Psoas muscle (tissue), 8 donors: ENCODE data around the gene SF3B2. TPM values are rescaled to one million over a fixed set of nuclear protein-coding genes. Genes with fewer than 3 reads are reported as not detected.
"Not testable (repeated sequence)": the region's sequence is repeated elsewhere in the genome, so short reads cannot be mapped to it uniquely, and the experiment has no call there.

Experiments
- ATAC-seq, 4 donors: fragments of 200-7000 bp; cut with Tn5 transposase; one replicate each; pipeline ENCODE4 v1.9.1; 2020; ENCODE audit warnings: moderate library complexity in 3 of 4, mild to moderate bottlenecking in 2 of 4
- DNase-seq, 2 donors: peaks; one replicate each; pipeline ENCODE4 v3.0.0-alpha.2; 2020
- H3K27ac ChIP-seq: fragments of 200-600 bp; one replicate; pipeline ENCODE4 v1.8.0; 2022
- H3K27me3 ChIP-seq, 3 donors: fragments of 200-600 bp in 1 of 3; one replicate each; pipeline versions ENCODE4 v1.6.1 to v1.8.0; 2013 to 2022; ENCODE audit warnings: low read length in 2 of 3, mild to moderate bottlenecking in 2 of 3, moderate library complexity in 1 of 3; ENCODE audit not compliant: insufficient read depth in 3 of 3
- H3K36me3 ChIP-seq, 2 donors: fragments of 200-600 bp in 1 of 2; one replicate each; pipeline versions ENCODE4 v1.6.1 to v1.8.0; 2013 to 2022; ENCODE audit warnings: low read depth in 1 of 2, mild to moderate bottlenecking in 1 of 2, moderate library complexity in 1 of 2; ENCODE audit not compliant: insufficient read depth in 1 of 2
- H3K4me1 ChIP-seq: fragments of 200-600 bp; one replicate; pipeline ENCODE4 v1.8.0; 2022
- H3K4me3 ChIP-seq: fragments of 200-600 bp; one replicate; pipeline ENCODE4 v1.8.0; 2022; ENCODE audit warnings: mild to moderate bottlenecking
- H3K9me3 ChIP-seq: fragments of 200-600 bp; one replicate; pipeline ENCODE4 v1.8.0; 2022
- CTCF ChIP-seq: fragments of 200-600 bp; IDR thresholded peaks from one replicate; pipeline ENCODE4 v1.8.0; 2022; ENCODE audit warnings: antibody characterized with exemption
- WGBS, 3 donors: extraction: QIAGEN DNeasy Blood & Tissue Kit; methylation state at CpG; one replicate each; pipeline versions ENCODE4 v1.1.6 to v1.1.7; 2013; 5-methylcytosine and 5-hydroxymethylcytosine counted together
- intact Hi-C, 2 donors: fragments of 100-400 bp; cut with DNase I; formaldehyde crosslinking; loops; one replicate each; pipeline versions ENCODE4 v1.11.0 to v1.14.2; 2022
- polyA plus RNA-seq, 3 donors: library from polyadenylated mRNA; stranded (reverse); fragments of 200-250 nt; gene quantifications; one replicate each; pipeline ENCODE4 v1.2.3, GENCODE V29; 2013
- total RNA-seq, 4 donors: library from RNA; stranded (reverse); fragmentation: NEBNext Ultra II Directional in 2 of 4; extraction: Animal tissue kit (Norgen Biotek cat#: 25700) in 2 of 4; gene quantifications; one replicate each; pipeline versions ENCODE4 v1.2.1 to v1.2.4, GENCODE V29; 2021 to 2023
- donor health status: healthy with polysubstance abuse.
- donor health status: DM: no; HTN: no; CAD: no; lungs with moderate emphysema.
- donor health status: Bipolar disorder and iron deficiency.
- donor health status: healthy.
- donor health status: DM: yes; HTN: yes; CAD: no.
- donor health status: DM: no; HTN: no; CAD: no.
- donor health status: DM: no; HTN: no; CAD: no.
- donor health status: DM: yes; HTN: yes; CAD: no.

The SF3B2 gene
- total and polyA plus RNA-seq, 7 donors = 62.8 to 135 (median 90.8) TPM

- Histone ChIP-seq H3K4me1 (peaks cover 19% of the 10 kb centered on the region), H3K4me3 (no peak overlapping the region), H3K27ac (no peak overlapping the region), H3K36me3 (peaks cover 7 to 38% of the 10 kb centered on the region in 2 donors), H3K27me3 (no peaks in the 10 kb centered on the region), H3K9me3 (no peaks in the 10 kb centered on the region)
- DNase-seq = no peak
- intact Hi-C loops = no loop called here
- WGBS, 3 donors = 66 to 76% (median 75%) methylated on average over 8 of the region's 8 CpGs
- TF ChIP-seq CTCF = no peak
- no peak for ATAC-seq
Observed at GRCh38 chr11:66072518-66072917, 20.4 kb downstream of the SF3B2 start.

- Histone ChIP-seq H3K4me1 (peaks cover 11% of the 10 kb centered on the region), H3K4me3 (no peak overlapping the region), H3K9me3 (no peaks in the 10 kb centered on the region), H3K27ac (no peak overlapping the region), H3K27me3 (no peaks in the 10 kb centered on the region), H3K36me3 (peaks cover 2 to 27% of the 10 kb centered on the region in 2 donors)
- 93 to 100% (median 98%) methylated on average over 1 of the region's 1 CpG for WGBS, 3 donors
- ATAC-seq = no peak
- intact Hi-C loops = no loop called here
- no peak for TF ChIP-seq CTCF
- no peak for DNase-seq
Observed at GRCh38 chr11:66073669-66074068, 21.5 kb downstream of the SF3B2 start.

GRCh38 chr11:66075273-66075672 is 23.1 kb downstream of the SF3B2 start:
- Histone ChIP-seq H3K4me3 (no peak overlapping the region), H3K27me3 (no peaks in the 10 kb centered on the region), H3K4me1 (no peaks in the 10 kb centered on the region), H3K36me3 (peaks cover 2 to 22% of the 10 kb centered on the region in 2 donors), H3K27ac (no peak overlapping the region), H3K9me3 (no peaks in the 10 kb centered on the region)
- TF ChIP-seq CTCF = no peak
- intact Hi-C loops = no loop called here
- ATAC-seq (no peak), DNase-seq (no peak)
- WGBS, 3 donors = 94 to 98% (median 97%) methylated on average over 4 of the region's 4 CpGs

GRCh38 chr11:66076561-66076960 is 24.4 kb downstream of the SF3B2 start:
- DNase-seq = no peak
- ATAC-seq = no peak
- Histone ChIP-seq H3K27ac (no peak overlapping the region), H3K4me1 (no peaks in the 10 kb centered on the region), H3K27me3 (no peaks in the 10 kb centered on the region), H3K4me3 (no peak overlapping the region), H3K36me3 (peaks cover 2 to 22% of the 10 kb centered on the region in 2 donors), H3K9me3 (no peaks in the 10 kb centered on the region)
- intact Hi-C loops = no loop called here
- TF ChIP-seq CTCF = no peak
- 73 to 84% (median 76%) methylated on average over 9 of the region's 9 CpGs for WGBS, 3 donors

GRCh38 chr11:66077927-66078326 is 25.8 kb downstream of the SF3B2 start:
- Histone ChIP-seq H3K36me3 (peaks cover 2 to 20% of the 10 kb centered on the region in 2 donors), H3K4me1 (peaks cover under 1% of the 10 kb centered on the region), H3K27ac (no peak overlapping the region), H3K9me3 (no peaks in the 10 kb centered on the region), H3K4me3 (no peak overlapping the region), H3K27me3 (no peaks in the 10 kb centered on the region)
- no peak for TF ChIP-seq CTCF
- WGBS, 3 donors = 89 to 96% (median 92%) methylated on average over 3 of the region's 3 CpGs
- no peak for DNase-seq
- no peak for ATAC-seq
- intact Hi-C loops = no loop called here

GRCh38 chr11:66078949-66079348 is 26.8 kb downstream of the SF3B2 start:
- WGBS, 3 donors = 88 to 91% (median 88%) methylated on average over 7 of the region's 7 CpGs
- H3K9me3 ChIP-seq, H3K4me1 ChIP-seq, H3K27me3 ChIP-seq, H3K27ac ChIP-seq, H3K4me3 ChIP-seq, intact Hi-C loops, DNase-seq, ATAC-seq: not testable (repeated sequence)
- H3K36me3 ChIP-seq = peaks cover 0 to 11% of the 10 kb centered on the region in 2 donors
